SK-N-SH treated with all-trans-retinoic acid at 6 μM for 48 hours (cell line): ENCODE measurements around the gene PIGM.

ENCODE experiments used
- ATAC-seq: fragments of 200-7000 bp; cut with Tn5 transposase; 3 replicates; pipeline ENCODE4 v1.9.1; 2020; ENCODE audit warnings: mild to moderate bottlenecking, moderate library complexity
- BACH2 ChIP-seq: fragments of 250-450 bp; sonication (Bioruptor Pico); IDR thresholded peaks from 2 replicates; pipeline ENCODE4 v1.9.0; 2021; ENCODE audit warnings: mild to moderate bottlenecking, borderline replicate concordance
- CSRNP3 ChIP-seq: fragments of 250-450 bp; sonication (Bioruptor Pico); IDR thresholded peaks from 2 replicates; pipeline ENCODE4 v1.5.1; 2021; ENCODE audit warnings: mild to moderate bottlenecking, moderate library complexity
- GLIS3 ChIP-seq: fragments of 250-450 bp; sonication (Bioruptor Pico); IDR thresholded peaks from 2 replicates; pipeline ENCODE4 v1.5.0; 2020; ENCODE audit warnings: mild to moderate bottlenecking, moderate library complexity
- PATZ1 ChIP-seq: fragments of 250-450 bp; sonication (Bioruptor Pico); IDR thresholded peaks from 2 replicates; pipeline ENCODE4 v1.8.0; 2020; ENCODE audit warnings: mild to moderate bottlenecking, moderate library complexity, borderline replicate concordance
- PPARA ChIP-seq: fragments of 250-450 bp; sonication (Bioruptor Pico); IDR thresholded peaks from 2 replicates; pipeline ENCODE4 v1.5.0; 2020; ENCODE audit warnings: mild to moderate bottlenecking, borderline replicate concordance
- RARB ChIP-seq: fragments of 250-450 bp; sonication (Bioruptor Pico); IDR thresholded peaks from 2 replicates; pipeline ENCODE4 v1.8.0; 2021; ENCODE audit warnings: mild to moderate bottlenecking, moderate library complexity
- SNAI2 ChIP-seq: fragments of 250-450 bp; sonication (Bioruptor Pico); IDR thresholded peaks from 2 replicates; pipeline ENCODE4 v1.5.0; 2020; ENCODE audit warnings: mild to moderate bottlenecking, moderate library complexity
- TCF4 ChIP-seq: fragments of 250-450 bp; sonication (Bioruptor Pico); IDR thresholded peaks from 2 replicates; pipeline ENCODE4 v1.8.0; 2021; ENCODE audit warnings: mild to moderate bottlenecking, moderate library complexity, borderline replicate concordance
- ZC3H10 ChIP-seq: fragments of 250-450 bp; sonication (Bioruptor Pico); IDR thresholded peaks from 2 replicates; pipeline ENCODE4 v1.5.1; 2021; ENCODE audit warnings: mild to moderate bottlenecking, moderate library complexity
- ZFP30 ChIP-seq: fragments of 450-650 bp; formaldehyde crosslinking; IDR thresholded peaks from 2 replicates; pipeline ENCODE4 v1.5.0; 2022; ENCODE audit warnings: mild to moderate bottlenecking, moderate library complexity
- ZNF565 ChIP-seq: fragments of 450-650 bp; formaldehyde crosslinking; conservative IDR thresholded peaks from 2 replicates; pipeline ENCODE4 v1.5.0; 2020; ENCODE audit warnings: low read depth, mild to moderate bottlenecking, moderate library complexity
- TF ChIP-seq, protein P1 (sequence below): fragments of 250-450 bp; sonication (Bioruptor Pico); IDR thresholded peaks from 2 replicates; pipeline ENCODE4 v1.5.0; 2020; ENCODE audit warnings: mild to moderate bottlenecking, moderate library complexity
- TF ChIP-seq, protein P2 (sequence below): fragments of 250-450 bp; sonication (Bioruptor Pico); IDR thresholded peaks from 2 replicates; pipeline ENCODE4 v1.8.0; 2021; ENCODE audit warnings: low read depth, mild to moderate bottlenecking, moderate library complexity, borderline replicate concordance

PIGM gene

DNA sequence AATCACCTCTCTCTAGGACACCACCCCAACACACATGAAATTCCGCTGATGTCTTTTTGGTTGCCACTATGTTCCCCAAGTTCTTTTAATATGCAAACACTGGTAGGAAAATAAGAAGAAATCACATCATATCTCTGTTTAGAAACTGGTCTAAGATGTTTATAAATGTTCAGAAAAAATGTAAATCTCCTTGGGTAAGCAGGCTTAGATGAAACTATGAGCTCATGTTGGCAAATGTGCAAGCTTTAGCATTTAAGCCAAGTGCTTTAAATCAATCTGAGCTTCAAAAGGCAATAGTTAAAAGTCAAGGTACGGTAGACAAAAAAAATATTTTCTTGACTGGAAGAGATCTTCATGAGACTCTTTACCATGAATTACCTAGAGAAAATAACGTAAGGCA is 52.5 kb downstream of the PIGM start:
- no peak for ATAC-seq
- no peak for TF ChIP-seq CSRNP3
- no peak for TF ChIP-seq RARB (CRISPR knock-in tag)
- no peak for TF ChIP-seq BACH2 (CRISPR knock-in tag)
- no peak for TF ChIP-seq TCF4 (CRISPR knock-in tag)
- no peak for TF ChIP-seq ZC3H10
- no peak for TF ChIP-seq ZNF565 (CRISPR knock-in tag)
- no peak for TF ChIP-seq GLIS3 (CRISPR knock-in tag)
- no peak for TF ChIP-seq SNAI2
- TF ChIP-seq, protein P1, sequence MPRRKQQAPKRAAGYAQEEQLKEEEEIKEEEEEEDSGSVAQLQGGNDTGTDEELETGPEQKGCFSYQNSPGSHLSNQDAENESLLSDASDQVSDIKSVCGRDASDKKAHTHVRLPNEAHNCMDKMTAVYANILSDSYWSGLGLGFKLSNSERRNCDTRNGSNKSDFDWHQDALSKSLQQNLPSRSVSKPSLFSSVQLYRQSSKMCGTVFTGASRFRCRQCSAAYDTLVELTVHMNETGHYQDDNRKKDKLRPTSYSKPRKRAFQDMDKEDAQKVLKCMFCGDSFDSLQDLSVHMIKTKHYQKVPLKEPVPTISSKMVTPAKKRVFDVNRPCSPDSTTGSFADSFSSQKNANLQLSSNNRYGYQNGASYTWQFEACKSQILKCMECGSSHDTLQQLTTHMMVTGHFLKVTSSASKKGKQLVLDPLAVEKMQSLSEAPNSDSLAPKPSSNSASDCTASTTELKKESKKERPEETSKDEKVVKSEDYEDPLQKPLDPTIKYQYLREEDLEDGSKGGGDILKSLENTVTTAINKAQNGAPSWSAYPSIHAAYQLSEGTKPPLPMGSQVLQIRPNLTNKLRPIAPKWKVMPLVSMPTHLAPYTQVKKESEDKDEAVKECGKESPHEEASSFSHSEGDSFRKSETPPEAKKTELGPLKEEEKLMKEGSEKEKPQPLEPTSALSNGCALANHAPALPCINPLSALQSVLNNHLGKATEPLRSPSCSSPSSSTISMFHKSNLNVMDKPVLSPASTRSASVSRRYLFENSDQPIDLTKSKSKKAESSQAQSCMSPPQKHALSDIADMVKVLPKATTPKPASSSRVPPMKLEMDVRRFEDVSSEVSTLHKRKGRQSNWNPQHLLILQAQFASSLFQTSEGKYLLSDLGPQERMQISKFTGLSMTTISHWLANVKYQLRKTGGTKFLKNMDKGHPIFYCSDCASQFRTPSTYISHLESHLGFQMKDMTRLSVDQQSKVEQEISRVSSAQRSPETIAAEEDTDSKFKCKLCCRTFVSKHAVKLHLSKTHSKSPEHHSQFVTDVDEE, result no peak
- no peak for TF ChIP-seq PATZ1 (CRISPR knock-in tag)
- no peak for TF ChIP-seq ZFP30 (CRISPR knock-in tag)
- TF ChIP-seq, all 23 proteins: peak for 0

- no peak for TF ChIP-seq ZFP30 (CRISPR knock-in tag)
- TF ChIP-seq, all 23 proteins: peak for 0
- ATAC-seq, result no peak
Measured at GRCh38 chr1:159978107-159978398, 53.7 kb downstream of the PIGM start.

GRCh38 chr1:159977364-159978106 is 54.3 kb downstream of the PIGM start:
- no peak; the same call in 2 of the 3 replicates for ATAC-seq
- TF ChIP-seq GLIS3 (CRISPR knock-in tag) (no peak), ZFP30 (CRISPR knock-in tag) (no peak), BACH2 (CRISPR knock-in tag) (no peak), PPARA (CRISPR knock-in tag) (no peak)
- TF ChIP-seq, protein P2, sequence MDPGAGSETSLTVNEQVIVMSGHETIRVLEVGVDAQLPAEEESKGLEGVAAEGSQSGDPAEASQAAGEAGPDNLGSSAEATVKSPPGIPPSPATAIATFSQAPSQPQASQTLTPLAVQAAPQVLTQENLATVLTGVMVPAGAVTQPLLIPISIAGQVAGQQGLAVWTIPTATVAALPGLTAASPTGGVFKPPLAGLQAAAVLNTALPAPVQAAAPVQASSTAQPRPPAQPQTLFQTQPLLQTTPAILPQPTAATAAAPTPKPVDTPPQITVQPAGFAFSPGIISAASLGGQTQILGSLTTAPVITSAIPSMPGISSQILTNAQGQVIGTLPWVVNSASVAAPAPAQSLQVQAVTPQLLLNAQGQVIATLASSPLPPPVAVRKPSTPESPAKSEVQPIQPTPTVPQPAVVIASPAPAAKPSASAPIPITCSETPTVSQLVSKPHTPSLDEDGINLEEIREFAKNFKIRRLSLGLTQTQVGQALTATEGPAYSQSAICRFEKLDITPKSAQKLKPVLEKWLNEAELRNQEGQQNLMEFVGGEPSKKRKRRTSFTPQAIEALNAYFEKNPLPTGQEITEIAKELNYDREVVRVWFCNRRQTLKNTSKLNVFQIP (CRISPR knock-in tag), result no peak
- TF ChIP-seq, all 23 proteins: peak for 0
